PFSK-1 (cell line): ENCODE data around the gene HTR1D.

ENCODE experiments used
- FOXP2 ChIP-seq: optimal IDR thresholded peaks from 2 replicates; pipeline ENCODE3; 2011; ENCODE audit warnings: borderline replicate concordance, control low read depth, inconsistent platforms; ENCODE audit not compliant: insufficient read depth; ENCODE audit errors: extremely low read length, extremely low read depth
- POLR2AphosphoS5 ChIP-seq: IDR thresholded peaks from 2 replicates; pipeline ENCODE4 v1.6.1; 2012; ENCODE audit warnings: low read depth, mild to moderate bottlenecking, control low read depth, low read length, moderate library complexity
- REST ChIP-seq, 2 experiments: IDR thresholded peaks; 2 replicates each; pipeline versions ENCODE4 v1.6.1 to v1.8.0; 2011 to 2012; ENCODE audit warnings: low read depth in 2 of 2, low read length in 2 of 2, control low read depth in 1 of 2, inconsistent platforms in 1 of 2, mild to moderate bottlenecking in 1 of 2, moderate library complexity in 1 of 2; ENCODE audit not compliant: insufficient read depth in 1 of 2
- SIN3A ChIP-seq: IDR thresholded peaks from 2 replicates; pipeline ENCODE4 v1.6.1; 2012; ENCODE audit warnings: mild to moderate bottlenecking, low read length, moderate library complexity, borderline replicate concordance; ENCODE audit not compliant: insufficient read depth
- TAF1 ChIP-seq: IDR thresholded peaks from 2 replicates; pipeline ENCODE4 v1.6.1; 2012; ENCODE audit warnings: low read length, control low read depth, borderline replicate concordance; ENCODE audit not compliant: insufficient read depth

Gene HTR1D

DNA sequence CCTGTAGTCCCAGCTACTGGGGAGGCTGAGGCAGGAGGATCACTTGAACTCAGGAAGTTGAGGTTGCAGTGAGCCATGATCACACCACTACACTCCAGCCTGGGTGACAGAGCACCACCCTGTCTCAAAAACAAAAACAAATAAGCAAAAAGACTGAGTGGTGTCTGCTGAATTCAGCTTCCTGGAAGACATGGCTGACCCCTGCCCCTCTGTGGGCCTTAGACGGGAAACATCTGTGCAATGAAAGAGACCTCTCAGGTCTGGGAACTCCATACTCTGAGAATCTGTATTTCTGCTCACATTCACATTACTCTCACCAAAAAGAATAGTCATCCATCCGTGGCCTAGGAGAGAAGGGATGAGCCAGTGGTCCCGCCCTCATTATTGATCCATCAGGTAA, 2.0 kb downstream of the HTR1D start:
- no peak for TF ChIP-seq FOXP2
- TF ChIP-seq TAF1, result no peak
- no peak for TF ChIP-seq REST (IDR thresholded peaks at IDR 0.05; ENCODE audit: insufficient read depth in 1 of 2, low read depth in 2 of 2, low read length in 2 of 2)
- no peak for TF ChIP-seq POLR2AphosphoS5
- TF ChIP-seq SIN3A, result no peak

DNA sequence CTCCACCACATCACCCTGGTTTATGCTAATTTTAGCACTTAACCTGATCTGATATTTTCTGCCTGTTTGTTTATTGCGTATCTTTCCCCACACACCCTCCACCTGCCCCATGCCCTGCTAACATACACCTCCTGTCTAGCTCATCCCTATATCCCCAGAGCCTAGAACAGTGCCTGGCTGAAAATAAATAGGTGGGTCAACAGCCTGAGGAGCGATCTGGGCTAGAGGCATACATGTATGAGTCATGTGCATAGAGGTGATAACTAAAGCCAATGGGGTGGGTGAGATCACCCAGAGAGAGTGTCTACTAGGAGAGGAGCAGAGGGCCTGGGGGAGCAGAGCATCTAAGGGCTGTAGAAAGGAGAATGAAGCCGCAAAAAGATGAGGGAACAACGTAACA, 2.7 kb downstream of the HTR1D start:
- TF ChIP-seq POLR2AphosphoS5, result no peak
- no peak for TF ChIP-seq SIN3A

DNA sequence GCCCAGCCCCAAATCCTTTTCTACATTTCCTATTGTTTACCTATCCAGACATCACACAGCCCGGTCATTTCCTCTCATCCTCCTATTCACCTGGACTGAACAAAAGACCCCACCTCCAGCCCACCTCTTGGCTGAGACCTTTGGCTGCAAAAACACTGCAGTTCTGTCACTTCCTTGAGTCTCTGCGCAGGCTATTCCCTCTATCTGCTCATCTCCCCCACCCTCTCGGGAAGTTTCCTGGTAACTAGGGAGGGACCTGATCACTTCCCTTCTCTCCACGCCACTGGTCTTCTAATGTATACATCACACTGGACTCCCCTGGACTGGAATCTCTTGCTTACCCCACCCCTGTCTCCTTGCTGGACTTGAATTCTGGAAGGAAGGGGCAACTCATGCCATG, 5.3 kb downstream of the HTR1D start:
- TF ChIP-seq REST (IDR thresholded peaks at IDR 0.05; ENCODE audit: insufficient read depth in 1 of 2, low read depth in 2 of 2, low read length in 2 of 2) (no peak), SIN3A (no peak), FOXP2 (no peak)

- TF ChIP-seq POLR2AphosphoS5 (no peak), REST (IDR thresholded peaks at IDR 0.05; ENCODE audit: insufficient read depth in 1 of 2, low read depth in 2 of 2, low read length in 2 of 2) (no peak), SIN3A (no peak), FOXP2 (no peak), TAF1 (no peak)
Observed at GRCh38 chr1:23210963-23211362, 6.3 kb downstream of the HTR1D start.

- TF ChIP-seq FOXP2 (no peak), REST (IDR thresholded peaks at IDR 0.05; ENCODE audit: insufficient read depth in 1 of 2, low read depth in 2 of 2, low read length in 2 of 2) (no peak), TAF1 (no peak), SIN3A (no peak), POLR2AphosphoS5 (no peak)
Observed at GRCh38 chr1:23210351-23210785, 6.9 kb downstream of the HTR1D start.

- TF ChIP-seq POLR2AphosphoS5 (no peak), FOXP2 (no peak), REST (IDR thresholded peaks at IDR 0.05; ENCODE audit: insufficient read depth in 1 of 2, low read depth in 2 of 2, low read length in 2 of 2) (no peak), SIN3A (no peak), TAF1 (no peak)
Observed at GRCh38 chr1:23209770-23210169, 7.5 kb downstream of the HTR1D start.
